Left ventricle myocardium inferior (tissue), 1 donor: ENCODE measurements around the gene GMPPB. TPM values are rescaled to one million over a fixed set of nuclear protein-coding genes. Genes with fewer than 3 reads are reported as not detected.

Experiments
- DNase-seq: peaks from one replicate; pipeline ENCODE4 v3.0.0-alpha.2; 2020
- H3K27ac ChIP-seq: fragments of 200-600 bp; replicated peaks from 2 replicates; pipeline ENCODE4 v1.8.0; 2021
- H3K27me3 ChIP-seq: fragments of 200-600 bp; 2 replicates; pipeline ENCODE4 v1.8.0; 2021; ENCODE audit warnings: low read depth
- H3K36me3 ChIP-seq: fragments of 200-600 bp; 2 replicates; pipeline ENCODE4 v1.8.0; 2021
- H3K4me1 ChIP-seq: fragments of 200-600 bp; 2 replicates; pipeline ENCODE4 v1.8.0; 2021
- H3K4me3 ChIP-seq: fragments of 200-600 bp; 2 replicates; pipeline ENCODE4 v1.8.0; 2021; ENCODE audit warnings: mild to moderate bottlenecking, moderate library complexity
- H3K9me3 ChIP-seq: fragments of 200-600 bp; replicated peaks from 2 replicates; pipeline ENCODE4 v1.8.0; 2021
- CTCF ChIP-seq: fragments of 200-600 bp; IDR thresholded peaks from 2 replicates; pipeline ENCODE4 v1.8.0; 2021; ENCODE audit warnings: antibody characterized with exemption, mild to moderate bottlenecking, borderline replicate concordance
- intact Hi-C: fragments of 100-400 bp; cut with micrococcal nuclease; formaldehyde crosslinking; loops from one replicate; pipeline ENCODE4 v1.11.0; 2022
- total RNA-seq: library from RNA; stranded (reverse); fragmentation: NEBNext Ultra II Directional; extraction: Animal tissue kit (Norgen Biotek cat#: 25700); gene quantifications from one replicate; pipeline ENCODE4 v1.2.1, GENCODE V29; 2021
- donor health status: DM: no; HTN: yes; CAD: no; lungs with severe emphysema.

GMPPB gene
- total RNA-seq, 1 donor from 2014 or later: 15.1 TPM

GRCh38 chr3:49719214-49719884 is 4.4 kb downstream of the GMPPB start, which contains the start of gene AMIGO3:
AMIGO3 (minus strand) TSS chr3:49719684; CDS start chr3:49719465, 219 bp downstream.
- peak; percentile 70 for TF ChIP-seq CTCF
- peaks cover 52% of the 10 kb centered on the region for H3K4me1 ChIP-seq
- H3K27ac ChIP-seq: peak within 1 kb of the TSS; percentile 82
- H3K4me3 ChIP-seq: peak within 1 kb of the TSS; percentile 78
- peak; percentile 97 for DNase-seq
- H3K36me3 ChIP-seq: peaks cover 40% of the 10 kb centered on the region
- no peaks in the 10 kb centered on the region for H3K27me3 ChIP-seq
- no peaks in the 10 kb centered on the region for H3K9me3 ChIP-seq
- intact Hi-C loops: no loop called here

DNA sequence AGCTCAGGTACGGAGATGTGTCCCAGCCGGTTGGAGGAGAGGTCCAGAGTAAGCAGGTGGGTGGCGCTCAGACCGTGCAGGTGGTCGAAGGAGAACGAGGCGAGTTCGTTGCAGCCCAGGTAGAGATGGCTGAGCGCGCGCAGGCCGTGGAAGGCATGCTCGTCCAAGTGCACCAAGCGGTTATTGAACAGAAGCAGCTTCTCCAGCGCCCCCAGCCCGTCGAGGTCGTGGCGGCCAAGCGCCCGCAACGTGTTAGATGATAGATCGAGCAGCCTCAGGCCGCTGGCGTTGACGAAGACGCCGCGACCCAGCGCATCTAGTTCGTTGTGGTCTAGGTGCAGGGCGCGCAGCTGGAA is 4.9 kb downstream of the GMPPB start:
- peak overlapping the region; percentile 82 for H3K27ac ChIP-seq
- TF ChIP-seq CTCF: no peak
- peaks cover 40% of the 10 kb centered on the region for H3K36me3 ChIP-seq
- no peaks in the 10 kb centered on the region for H3K9me3 ChIP-seq
- intact Hi-C loops: no loop called here
- DNase-seq: no peak
- H3K27me3 ChIP-seq: no peaks in the 10 kb centered on the region
- H3K4me3 ChIP-seq: peak overlapping the region; percentile 78
- peaks cover 49% of the 10 kb centered on the region for H3K4me1 ChIP-seq

- H3K4me3 ChIP-seq: peak overlapping the region; percentile 78
- no peak for DNase-seq
- H3K4me1 ChIP-seq: peaks cover 43% of the 10 kb centered on the region
- H3K36me3 ChIP-seq: peaks cover 41% of the 10 kb centered on the region
- H3K9me3 ChIP-seq: no peaks in the 10 kb centered on the region
- no peak overlapping the region for H3K27ac ChIP-seq
- intact Hi-C loops: no loop called here
- no peak for TF ChIP-seq CTCF
- H3K27me3 ChIP-seq: no peaks in the 10 kb centered on the region
Measured at GRCh38 chr3:49717959-49718857, 5.5 kb downstream of the GMPPB start.

GRCh38 chr3:49717211-49717958 is 6.4 kb downstream of the GMPPB start:
- peaks cover 47% of the 10 kb centered on the region for H3K36me3 ChIP-seq

More at GRCh38 chr3:49717211-49717958, 6.4 kb downstream of the GMPPB start:
- H3K4me1 ChIP-seq: peaks cover 35% of the 10 kb centered on the region
- H3K27ac ChIP-seq: no peak overlapping the region
- H3K9me3 ChIP-seq: no peaks in the 10 kb centered on the region
- TF ChIP-seq CTCF: no peak
- H3K27me3 ChIP-seq: no peaks in the 10 kb centered on the region
- intact Hi-C loops: no loop called here
- H3K4me3 ChIP-seq: no peak overlapping the region
- no peak for DNase-seq
